Measurements from ENCODE around the gene LUZP2.

LUZP2 gene

DNA sequence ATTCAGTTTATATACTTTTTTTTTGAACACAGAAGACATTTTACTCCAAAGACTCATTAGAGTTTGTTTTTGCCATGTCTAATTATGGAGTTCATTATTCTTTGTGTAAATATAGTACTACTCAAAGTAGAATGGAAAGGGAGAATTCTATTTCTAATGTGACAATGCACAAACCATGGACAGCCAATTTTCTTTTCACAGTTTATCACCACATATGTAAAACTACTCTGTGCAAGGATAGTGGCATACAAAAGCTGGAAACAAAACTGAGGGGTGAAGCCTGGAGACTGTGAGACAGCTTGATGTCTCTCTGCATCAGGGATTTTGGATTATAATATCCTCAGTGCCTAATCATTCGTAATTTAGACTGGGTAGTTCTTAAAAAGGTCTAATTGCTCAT is 75.5 kb downstream of the LUZP2 start:
- no peak for DNase-seq

DNA sequence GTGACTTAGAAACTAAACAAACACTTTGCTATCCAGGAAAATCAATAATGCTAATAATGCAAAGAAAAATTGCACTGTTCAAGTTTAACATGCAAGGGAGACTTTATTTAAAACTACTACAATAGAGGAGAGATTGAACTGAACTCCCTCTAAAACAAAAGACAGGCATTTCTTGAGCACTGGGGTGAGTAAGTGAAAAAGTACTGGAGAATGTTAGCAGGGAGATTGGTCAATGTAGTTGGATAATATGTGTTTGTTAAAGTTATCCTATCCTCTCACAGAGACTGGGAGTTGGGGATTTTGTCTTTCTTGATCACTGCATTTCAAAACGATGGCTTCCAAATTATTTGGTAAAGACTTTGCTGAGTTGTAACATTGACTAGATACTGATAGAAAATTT is 77.6 kb downstream of the LUZP2 start:
- DNase-seq, result no peak

DNA sequence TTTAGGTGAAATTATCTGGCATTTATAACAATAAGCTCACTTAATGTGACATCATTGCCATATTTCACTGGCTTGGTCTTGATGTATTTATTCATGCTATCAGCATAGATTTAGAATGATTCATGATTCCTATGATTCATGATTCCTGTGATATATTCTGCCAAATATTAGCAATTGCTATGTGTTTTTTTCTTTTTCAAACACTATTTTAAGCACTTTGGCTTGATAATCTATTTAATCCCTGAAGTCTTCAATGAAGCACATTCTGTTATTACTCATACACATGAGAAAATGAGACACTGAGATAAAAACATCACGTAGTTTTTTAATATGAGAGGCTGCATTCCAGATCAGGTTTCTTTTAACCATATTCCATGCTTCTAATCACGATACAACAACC is 78.5 kb downstream of the LUZP2 start:
- DNase-seq, result no peak

DNA sequence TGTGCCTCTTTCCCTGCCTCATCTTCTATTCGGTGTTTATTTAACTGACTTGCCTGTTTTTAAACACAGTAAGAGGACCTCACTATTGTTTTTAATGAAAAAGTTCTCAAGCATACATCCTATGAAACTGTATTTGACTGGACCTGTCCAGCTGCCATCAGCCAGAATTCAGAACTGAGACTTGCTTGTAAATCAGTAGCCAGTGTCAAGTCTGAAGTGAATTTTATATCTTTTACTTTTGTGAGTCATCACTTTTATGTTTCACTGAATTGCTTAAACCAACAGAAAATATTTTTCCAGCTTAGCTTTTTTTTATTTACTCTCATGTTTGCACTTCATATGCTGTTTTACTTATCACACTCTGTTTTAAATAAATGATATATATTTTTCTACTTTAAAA is 88.3 kb downstream of the LUZP2 start:
- no peak for DNase-seq

DNA sequence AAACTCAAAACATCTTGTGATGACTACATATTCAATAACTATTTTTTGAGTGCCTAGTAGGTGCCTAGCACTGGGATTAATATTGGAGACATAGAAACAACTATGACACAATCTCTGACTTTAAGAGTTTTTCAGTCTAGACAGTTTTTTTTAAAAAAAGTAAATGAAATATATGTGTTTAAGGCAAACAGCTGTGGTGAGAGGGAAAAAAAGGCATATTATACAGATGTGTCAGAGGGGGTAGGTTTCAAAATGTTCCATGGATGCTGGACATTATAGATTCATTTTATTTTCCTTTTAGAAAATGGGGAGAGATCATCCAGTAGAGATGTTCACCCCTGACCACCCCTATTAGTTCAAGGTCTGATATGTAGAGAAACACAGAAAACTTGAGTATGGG is 90.8 kb downstream of the LUZP2 start:
- DNase-seq, result no peak

DNA sequence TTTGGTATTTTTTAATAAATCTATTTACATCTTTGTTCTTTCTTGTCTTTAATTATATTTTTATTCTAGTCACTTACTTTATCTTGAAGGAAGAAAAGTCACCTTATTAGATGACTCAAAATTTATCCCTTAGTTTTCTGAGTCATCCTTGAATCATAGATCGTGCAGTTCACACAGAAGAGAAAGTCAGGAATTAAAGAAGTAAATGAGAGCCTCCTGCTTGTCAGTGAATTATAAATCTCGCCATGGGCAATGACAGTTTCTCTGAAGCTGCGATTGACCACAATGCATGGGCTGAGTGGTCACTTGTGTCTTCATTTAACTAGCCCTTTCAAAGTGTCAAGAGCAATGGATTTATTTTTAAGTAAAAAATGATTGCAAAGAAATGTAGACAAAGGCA is 91.2 kb downstream of the LUZP2 start:
- DNase-seq, result no peak

DNA sequence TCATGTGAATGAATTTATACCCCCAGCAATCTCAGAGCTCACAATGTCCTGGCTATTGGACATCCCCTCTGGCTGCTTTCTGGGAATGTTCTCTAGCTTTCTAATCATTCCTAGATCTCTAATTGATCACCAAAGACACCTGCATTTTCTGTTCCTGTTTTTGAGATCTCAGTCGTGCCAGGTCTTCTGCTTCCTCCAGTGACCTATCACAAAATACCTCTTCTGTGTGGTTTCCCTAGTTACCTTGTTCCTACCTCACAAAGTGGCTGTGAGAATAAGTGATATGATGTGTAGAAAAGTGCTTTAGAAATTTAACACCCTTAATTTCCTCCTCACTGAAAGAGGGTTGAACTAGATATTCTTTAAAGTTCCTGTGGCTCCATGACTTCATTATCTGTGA is 92.2 kb downstream of the LUZP2 start:
- DNase-seq, result no peak

DNA sequence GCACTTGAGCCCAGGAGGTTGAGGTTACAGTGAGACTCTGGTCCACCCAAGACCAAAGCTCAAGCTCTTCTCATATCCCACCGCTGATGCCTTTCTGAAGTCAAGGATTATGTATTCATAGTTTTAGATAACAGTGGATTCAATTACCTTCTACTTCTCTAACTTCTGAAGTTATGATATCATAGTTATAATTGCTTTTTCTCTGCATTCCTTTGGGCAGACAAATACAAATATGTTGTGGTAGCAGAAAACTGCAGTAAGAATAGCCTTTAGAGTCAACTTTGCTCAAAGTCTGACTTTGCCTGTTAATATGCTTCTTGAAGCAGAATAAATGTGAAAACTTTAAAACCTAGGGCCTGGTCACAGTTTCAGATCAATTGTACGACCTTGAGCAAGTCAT is 94.4 kb downstream of the LUZP2 start:
- DNase-seq, result no peak

DNA sequence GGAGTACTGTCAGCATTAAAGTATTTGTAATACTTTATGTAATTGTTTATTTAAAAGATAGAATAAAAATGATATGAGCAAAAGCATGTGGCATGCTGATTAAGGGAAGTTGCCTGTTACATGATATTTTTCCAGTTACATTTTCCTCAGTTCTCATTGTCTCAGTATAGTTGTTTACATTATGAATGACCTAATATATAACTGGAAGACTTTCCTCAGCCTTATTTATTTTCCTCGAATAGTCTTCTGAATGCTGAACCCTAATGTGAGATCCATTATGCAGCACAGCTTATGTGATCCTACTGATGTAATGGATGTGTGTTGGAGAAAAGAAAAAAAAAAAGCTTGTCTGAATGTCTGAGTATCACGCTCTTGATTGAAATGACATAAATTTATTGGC is 95.5 kb downstream of the LUZP2 start:
- DNase-seq, result no peak

DNA sequence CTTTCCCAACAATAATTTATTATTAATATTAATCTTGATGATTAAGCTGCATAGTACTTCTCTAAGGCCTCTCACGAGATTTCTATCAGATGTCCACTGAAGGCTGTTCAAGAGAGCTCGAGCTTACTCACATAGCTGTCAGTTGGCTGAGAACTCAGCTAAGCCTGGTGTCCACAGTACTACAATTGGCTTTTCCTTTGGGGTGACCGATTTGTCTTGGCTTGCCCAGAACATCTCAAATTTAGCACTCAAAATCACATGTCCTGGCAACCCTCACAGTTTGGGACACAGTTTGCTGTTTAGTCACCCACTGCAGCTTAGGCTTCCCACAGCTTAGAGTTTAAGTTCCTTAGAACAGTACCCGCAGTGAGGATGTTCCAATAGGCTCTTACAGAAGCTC is 96.5 kb downstream of the LUZP2 start:
- no peak for DNase-seq

DNA sequence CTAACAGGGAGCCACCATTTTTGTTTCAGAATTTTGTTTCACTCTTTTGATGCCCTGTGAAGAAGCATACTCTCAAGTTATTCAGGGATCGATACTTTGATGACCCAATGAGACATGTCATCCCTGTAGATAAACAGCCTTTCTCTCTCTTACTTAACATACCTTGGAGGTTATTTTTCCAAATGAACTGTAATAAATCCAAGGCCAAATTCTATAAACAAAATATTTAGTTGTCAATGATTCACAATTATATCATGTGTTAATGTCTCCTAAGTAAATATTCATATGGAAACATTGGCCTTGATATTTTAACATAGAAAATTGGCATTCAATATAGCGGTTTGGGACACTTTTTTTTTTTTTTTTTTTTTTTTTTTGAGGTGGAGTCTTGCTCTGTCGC is 97.5 kb downstream of the LUZP2 start:
- no peak for DNase-seq

DNA sequence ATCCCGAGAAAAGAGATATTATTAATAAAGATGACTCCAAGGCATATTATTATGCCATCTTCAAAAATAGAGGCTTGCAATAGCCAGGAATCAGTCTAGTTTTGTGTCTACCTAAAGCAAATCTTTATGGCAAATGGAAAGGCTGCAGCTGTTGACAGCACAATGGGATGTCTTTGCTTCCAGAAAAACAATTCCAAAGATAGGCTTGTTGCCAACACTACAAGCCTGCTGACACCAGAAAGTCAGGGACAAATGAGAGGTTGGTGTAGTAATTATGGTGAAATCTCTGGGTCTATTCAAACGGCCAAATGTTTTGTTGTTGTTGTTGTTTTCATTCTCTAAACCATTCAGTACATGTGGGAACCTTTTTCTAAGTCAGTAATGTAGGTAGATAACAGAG is 101.8 kb downstream of the LUZP2 start:
- no peak for DNase-seq

DNA sequence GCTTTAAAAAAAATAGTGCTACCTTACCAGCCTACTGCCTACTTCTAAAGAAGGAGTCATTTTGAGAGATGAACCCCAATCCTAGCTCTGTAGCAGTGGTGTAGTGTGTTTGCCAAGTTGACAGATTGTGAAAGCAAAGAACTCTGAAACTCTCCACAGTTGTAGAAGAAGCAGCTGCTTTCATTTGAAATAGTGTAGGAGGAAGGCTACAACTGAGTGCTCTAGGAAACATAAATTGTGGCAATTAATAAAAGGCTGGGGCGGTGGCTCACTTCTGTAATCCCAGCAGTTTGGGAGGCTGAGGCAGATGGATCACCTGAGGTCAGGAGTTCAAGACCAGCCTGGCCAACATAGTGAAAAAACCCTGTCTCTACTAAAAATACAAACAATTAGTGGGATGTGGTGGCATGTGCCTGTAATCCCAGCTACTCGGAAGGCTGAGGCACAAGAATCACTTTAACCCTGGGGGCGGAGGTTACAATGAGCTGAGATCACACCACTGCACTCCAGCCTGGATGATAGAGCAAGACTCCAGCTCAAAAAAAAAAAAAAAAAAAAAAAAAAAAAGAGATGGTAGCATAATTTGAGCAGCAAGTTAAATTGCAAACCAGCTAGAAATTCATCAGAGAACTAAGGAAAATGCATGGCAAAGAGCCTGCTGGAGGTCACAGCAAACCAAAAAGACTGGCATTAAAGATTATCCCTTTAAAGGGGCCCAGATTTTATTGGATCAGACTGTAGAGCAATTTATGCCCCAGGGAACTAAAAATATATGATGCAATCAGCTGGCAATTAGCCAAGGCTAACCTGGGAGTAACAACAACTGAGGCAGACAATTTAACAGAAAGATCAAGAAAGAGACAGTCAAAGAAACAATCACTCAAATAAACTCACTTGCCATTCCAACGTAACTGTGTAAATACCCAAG is 112.6 kb downstream of the LUZP2 start:
- no peak for DNase-seq

DNA sequence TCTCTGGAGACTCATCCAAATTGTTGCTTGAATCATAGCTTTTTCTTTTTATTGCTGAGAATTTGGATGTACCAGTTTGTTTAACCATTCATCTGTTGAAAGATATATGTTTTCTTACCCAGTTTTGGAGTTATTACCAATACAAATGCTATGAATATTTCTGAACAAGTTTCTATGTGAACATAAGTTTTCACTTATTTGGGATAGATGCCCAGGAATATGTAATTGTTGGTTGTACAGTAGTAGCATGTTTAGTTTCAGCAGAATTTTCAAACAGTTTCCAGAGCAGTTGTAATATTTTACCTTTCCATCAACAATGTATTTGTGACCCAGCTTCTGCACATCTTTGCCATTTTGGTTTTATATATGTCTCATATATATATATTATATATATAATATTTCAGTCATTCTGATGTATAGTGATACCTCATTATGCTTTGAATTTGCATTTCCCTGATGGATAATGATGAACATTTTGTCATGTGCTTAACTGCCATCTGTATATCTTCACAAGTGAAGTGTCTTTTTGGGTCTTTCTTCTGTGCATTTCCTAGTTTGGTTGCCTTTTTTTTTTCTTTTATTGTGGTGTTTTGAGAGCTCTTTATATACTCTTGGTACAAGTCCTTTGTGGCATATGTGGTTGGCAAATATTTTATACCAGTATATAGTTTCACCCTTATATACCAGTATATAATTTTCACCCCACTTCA is 118.8 kb downstream of the LUZP2 start:
- DNase-seq, result no peak

DNA sequence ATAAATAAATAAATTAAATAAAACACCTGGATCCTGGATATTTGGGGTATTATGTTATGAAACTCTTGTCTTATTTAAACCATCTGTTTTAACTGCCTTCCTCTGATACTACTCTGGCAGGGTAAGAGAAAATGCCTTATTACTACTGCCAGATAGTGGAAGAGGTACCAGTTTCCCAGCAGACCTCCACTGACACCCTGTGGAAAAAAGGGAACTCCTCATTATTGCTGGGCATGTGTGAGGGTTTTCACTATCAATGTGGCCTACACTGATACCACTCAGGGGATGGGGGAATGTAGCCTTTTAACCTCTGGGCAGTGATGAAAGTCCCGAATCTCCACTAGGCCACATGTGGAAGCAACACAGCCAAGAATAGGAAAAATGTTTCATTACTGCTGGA is 121.0 kb downstream of the LUZP2 start:
- DNase-seq, result no peak

DNA sequence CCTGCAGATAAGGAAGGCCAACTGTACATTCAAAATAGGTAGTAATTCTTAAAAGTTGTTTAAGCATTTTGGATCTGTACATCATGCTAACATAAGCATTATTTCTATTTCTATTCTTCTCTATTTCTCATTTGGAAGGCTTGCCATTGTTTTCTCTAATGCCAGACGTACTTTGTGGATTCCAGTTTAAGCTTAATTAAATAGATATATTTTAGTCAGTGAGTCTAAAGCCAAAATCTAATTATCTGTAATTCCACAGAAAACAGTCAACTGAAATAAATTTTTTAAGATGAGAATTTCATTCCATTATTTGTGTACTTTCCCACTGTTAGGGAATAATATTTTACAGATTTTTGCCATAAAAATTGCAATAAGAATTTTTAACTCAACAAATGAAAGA is 123.0 kb downstream of the LUZP2 start:
- DNase-seq, result no peak

DNA sequence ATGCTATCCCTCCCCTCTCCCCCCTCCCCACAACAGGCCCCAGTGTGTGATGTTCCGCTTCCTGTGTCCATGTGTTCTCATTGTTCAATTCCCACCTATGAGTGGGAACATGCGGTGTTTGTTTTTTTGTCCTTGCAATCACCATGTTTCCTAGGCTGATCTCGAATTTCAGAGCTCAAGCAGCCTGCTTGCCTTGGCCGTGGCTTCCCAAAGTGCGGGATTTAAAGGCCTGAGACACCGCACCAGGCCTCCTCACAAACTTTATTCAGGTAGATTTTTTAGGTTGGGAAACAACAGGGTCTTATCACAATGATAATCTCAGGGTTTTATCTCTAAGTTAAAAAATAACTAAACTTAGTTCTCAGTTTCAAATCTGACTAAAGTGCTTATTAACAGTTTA is 125.4 kb downstream of the LUZP2 start:
- DNase-seq, result no peak

DNA sequence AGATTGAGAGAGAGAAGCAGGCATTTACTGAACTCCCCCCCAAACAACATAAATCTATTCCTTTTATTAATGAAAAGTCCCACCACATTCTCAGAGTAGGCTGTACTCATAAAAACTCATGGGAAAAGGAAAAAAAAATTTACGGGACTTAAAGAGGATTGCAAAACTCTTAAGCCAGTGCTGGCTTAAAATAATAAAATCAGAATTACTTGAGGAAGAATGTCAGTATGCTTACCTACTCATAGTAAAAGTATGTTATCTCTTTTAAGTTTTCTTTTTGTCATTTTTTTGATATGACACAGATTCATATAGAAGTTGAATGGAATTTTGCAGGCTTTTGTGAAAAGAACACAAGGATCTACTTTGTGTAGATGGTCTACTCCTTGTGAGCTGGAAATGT is 126.3 kb downstream of the LUZP2 start:
- no peak for DNase-seq

DNA sequence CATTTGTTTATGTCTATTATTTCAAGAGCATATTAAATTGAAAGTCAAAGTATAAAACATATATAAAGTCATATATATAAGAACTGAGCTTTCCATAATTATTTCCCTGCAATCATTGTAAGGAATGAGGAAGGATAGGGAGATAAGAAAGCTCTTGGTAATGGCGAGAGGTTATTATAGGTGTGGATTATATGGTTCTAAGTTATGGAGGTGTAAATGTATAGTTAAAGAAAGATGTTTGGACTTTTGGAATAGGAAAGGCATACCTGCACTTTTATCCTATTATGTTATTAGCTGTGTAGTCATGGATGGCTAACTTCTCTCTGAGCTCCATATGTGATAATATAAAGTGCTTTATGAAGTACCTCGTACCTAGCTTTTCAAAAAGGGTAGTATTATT is 127.6 kb downstream of the LUZP2 start:
- no peak for DNase-seq

DNA sequence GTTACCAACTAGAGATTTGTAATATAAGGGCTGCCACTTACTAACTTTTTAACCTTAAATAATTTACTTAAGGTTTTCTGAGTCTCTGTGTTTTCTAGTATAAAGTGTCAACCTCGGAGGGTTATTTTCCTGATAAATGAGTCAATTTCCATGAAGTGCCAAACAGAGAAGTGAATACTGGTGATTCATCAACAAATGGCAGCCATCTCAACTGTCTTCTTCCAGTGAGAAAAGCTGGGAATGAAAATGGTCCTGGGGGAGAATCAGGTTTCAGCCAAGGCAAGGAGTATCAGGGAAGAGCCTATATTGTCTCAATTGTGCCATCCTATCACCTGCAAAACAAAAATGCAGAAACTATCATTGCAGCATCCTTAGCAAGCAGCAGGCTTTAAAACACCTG is 129.1 kb downstream of the LUZP2 start:
- DNase-seq, result no peak

DNA sequence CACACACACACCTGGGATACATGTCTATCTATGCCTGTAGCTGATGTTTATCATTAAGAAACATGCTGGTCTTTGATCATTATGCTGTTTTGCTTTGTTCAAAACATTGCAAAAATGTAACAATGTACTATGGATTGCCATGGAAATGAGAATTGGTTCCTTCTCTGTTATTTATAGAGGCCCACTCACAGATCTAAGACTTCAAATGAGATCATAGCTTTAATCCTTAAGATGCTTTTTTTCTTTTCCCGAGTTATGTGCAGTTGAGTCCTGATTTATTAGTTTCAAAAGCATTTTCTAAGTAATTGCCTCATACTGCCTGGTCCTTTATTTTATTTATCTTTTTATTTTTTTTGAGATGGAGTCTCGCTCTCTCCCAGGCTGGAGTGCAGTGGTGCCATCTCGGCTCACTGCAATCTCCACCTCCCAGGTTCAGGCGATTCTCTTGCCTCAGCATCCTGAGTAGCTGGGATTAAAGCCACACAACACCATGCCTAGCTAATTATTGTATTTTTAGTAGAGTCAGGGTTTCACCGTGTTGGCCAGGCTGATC is 131.4 kb downstream of the LUZP2 start:
- DNase-seq, result no peak

DNA sequence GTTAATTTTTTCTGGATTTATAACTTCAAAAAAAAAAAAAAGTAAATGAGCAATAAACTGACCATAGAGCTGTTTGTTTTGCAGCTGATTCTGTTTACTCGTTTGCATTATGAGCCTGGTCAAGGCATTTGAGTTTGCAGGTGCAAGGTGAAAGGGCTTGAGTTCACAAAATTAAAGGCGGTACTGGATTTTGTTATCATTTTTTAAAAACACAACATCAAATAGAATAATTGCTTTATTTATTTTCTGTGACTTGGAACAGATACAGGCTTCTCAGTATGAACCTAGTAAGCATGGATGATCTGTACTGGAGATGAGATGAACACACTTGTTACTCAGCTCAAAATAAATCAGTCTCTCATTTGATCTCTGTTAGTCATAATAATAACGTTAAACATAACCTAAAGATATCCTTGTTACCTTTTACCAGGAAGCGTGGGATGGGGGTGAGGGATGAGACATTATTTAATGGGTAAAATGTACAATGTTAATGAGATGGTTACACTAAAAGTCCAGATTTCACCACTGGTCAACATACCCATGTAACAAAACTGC is 137.8 kb downstream of the LUZP2 start:
- no peak for DNase-seq

DNA sequence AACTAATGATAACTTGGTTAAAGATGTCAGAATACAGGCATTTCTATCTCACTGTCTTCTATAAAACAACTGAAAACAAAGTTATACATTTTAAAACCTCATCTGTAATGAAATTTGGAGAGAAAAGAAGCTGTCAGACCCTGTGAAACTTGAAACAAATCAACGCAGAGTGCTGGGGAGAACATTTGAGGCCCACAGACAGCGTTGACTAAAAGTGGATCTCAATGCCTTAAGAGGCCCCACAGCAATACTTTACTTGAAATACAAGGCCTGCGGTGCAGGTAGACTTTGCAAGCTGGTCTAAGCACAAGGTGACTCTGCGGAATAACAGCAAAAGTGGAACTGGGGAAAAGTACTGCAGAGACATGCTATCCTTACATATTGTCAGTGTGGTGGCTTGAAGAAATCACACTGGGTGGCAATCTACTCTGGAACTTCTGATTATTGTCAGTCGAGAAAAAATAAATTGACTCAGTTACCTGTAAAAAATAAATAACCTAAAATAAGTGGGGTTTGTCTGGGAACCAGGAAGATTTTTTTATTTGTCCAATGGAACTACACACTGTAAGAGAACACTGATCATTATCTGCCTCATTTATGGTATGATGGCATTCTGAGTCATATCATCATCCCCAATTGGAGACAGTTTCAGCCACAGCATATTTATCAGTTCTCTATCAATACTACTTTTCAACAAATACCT is 138.9 kb downstream of the LUZP2 start:
- DNase-seq, result no peak

All from AML-193 (cell line).